IMR-90 (cell line): ENCODE results near the gene ILF3. TPM values are rescaled to one million over a fixed set of nuclear protein-coding genes. Genes with fewer than 3 reads are reported as not detected.

Source experiments
- ATAC-seq: fragments of 200-7000 bp; cut with Tn5 transposase; 2 replicates; pipeline ENCODE4 v1.9.1; 2020; ENCODE audit warnings: low read depth, mild to moderate bottlenecking, moderate library complexity
- BruUV-seq: library from RNA; stranded (reverse); fragments of 400-500 nt; replicated peaks from 2 replicates; lab custom pipeline; 2021; lab: Mats Ljungman, UMichigan
- CTCF ChIA-PET: fragments of 300-600 bp; formaldehyde crosslinking; extraction: SDS; loops from one replicate; lab custom pipeline; 2021; ENCODE audit warnings: antibody characterized with exemption; lab: Yijun Ruan, JAX
- POLR2A ChIA-PET: fragments of 300-600 bp; sonication (Branson Sonifier 250); formaldehyde crosslinking; loops from one replicate; lab custom pipeline; 2022; ENCODE audit warnings: antibody characterized with exemption; ENCODE audit not compliant: unreplicated experiment; lab: Charles Lee
- DNase-seq: peaks from one replicate; pipeline ENCODE4 v3.0.0; 2013
- H2AFZ ChIP-seq: replicated peaks from 2 replicates; pipeline ENCODE3; 2013; ENCODE audit warnings: low read length, mild to moderate bottlenecking; ENCODE audit not compliant: poor library complexity
- H2AK5ac ChIP-seq: 2 replicates; pipeline ENCODE4 v1.6.1; 2013; ENCODE audit warnings: low read depth, low read length, inconsistent platforms
- H2AK9ac ChIP-seq: replicated peaks from 2 replicates; pipeline ENCODE3; 2013; ENCODE audit warnings: mild to moderate bottlenecking, low read depth, low read length, moderate library complexity; ENCODE audit not compliant: poor library complexity
- H2BK120ac ChIP-seq: 2 replicates; pipeline ENCODE4 v1.6.1; 2013; ENCODE audit warnings: low read depth, low read length, inconsistent platforms
- H2BK15ac ChIP-seq: 3 replicates; pipeline ENCODE4 v1.6.1; 2013; ENCODE audit warnings: low read depth, low read length, inconsistent platforms
- H2BK20ac ChIP-seq: 2 replicates; pipeline ENCODE4 v1.6.1; 2013; ENCODE audit warnings: low read depth, mild to moderate bottlenecking, inconsistent platforms, low read length, moderate library complexity
- H2BK5ac ChIP-seq: 2 replicates; pipeline ENCODE4 v1.6.1; 2013; ENCODE audit warnings: mild to moderate bottlenecking, low read depth, low read length, inconsistent platforms; ENCODE audit not compliant: poor library complexity, severe bottlenecking
- H3K14ac ChIP-seq: replicated peaks from 2 replicates; pipeline ENCODE4 v1.6.1; 2013; ENCODE audit warnings: low read depth, low read length, inconsistent platforms
- H3K18ac ChIP-seq: 2 replicates; pipeline ENCODE4 v1.6.1; 2013; ENCODE audit warnings: low read depth, low read length, control low read depth
- H3K23ac ChIP-seq: 2 replicates; pipeline ENCODE4 v1.6.1; 2013; ENCODE audit warnings: low read depth, low read length, inconsistent platforms
- H3K27ac ChIP-seq: 2 replicates; pipeline ENCODE4 v1.5.1; 2013; ENCODE audit warnings: mild to moderate bottlenecking, control low read depth, low read length; ENCODE audit not compliant: insufficient read depth
- H3K27me3 ChIP-seq: 2 replicates; pipeline ENCODE4 v1.6.1; 2013; ENCODE audit warnings: low read length; ENCODE audit not compliant: control insufficient read depth, insufficient read depth
- H3K36me3 ChIP-seq: 2 replicates; pipeline ENCODE4 v1.6.1; 2013; ENCODE audit warnings: low read length, mixed read lengths; ENCODE audit not compliant: control insufficient read depth, insufficient read depth
- H3K4ac ChIP-seq: 2 replicates; pipeline ENCODE4 v1.6.1; 2013; ENCODE audit warnings: low read depth, low read length, inconsistent platforms
- H3K4me1 ChIP-seq: 2 replicates; pipeline ENCODE4 v1.6.1; 2013; ENCODE audit warnings: low read length, mixed read lengths; ENCODE audit not compliant: control insufficient read depth, insufficient read depth
- H3K4me2 ChIP-seq: 2 replicates; pipeline ENCODE4 v1.6.1; 2013; ENCODE audit warnings: low read depth, mild to moderate bottlenecking, control low read depth, low read length, moderate library complexity
- H3K4me3 ChIP-seq: 2 replicates; pipeline ENCODE4 v1.5.1; 2013; ENCODE audit warnings: low read depth, mild to moderate bottlenecking, control low read depth, low read length, moderate library complexity; ENCODE audit not compliant: insufficient read depth
- H3K56ac ChIP-seq: 2 replicates; pipeline ENCODE4 v1.6.1; 2013; ENCODE audit warnings: low read length, inconsistent platforms; ENCODE audit not compliant: insufficient read depth; ENCODE audit errors: extremely low read depth
- H3K79me1 ChIP-seq, 2 experiments: 2 replicates each; pipeline ENCODE4 v1.6.1; 2013; ENCODE audit warnings: low read length in 2 of 2, inconsistent platforms in 1 of 2, low read depth in 1 of 2
- H3K9ac ChIP-seq: 2 replicates; pipeline ENCODE4 v1.6.1; 2013; ENCODE audit warnings: low read depth, low read length, control low read depth
- H3K9me1 ChIP-seq: 2 replicates; pipeline ENCODE4 v1.6.1; 2013; ENCODE audit warnings: low read length, inconsistent platforms; ENCODE audit not compliant: insufficient read depth
- H3K9me3 ChIP-seq: 2 replicates; pipeline ENCODE4 v1.6.1; 2013; ENCODE audit warnings: low read length; ENCODE audit not compliant: control insufficient read depth, insufficient read depth
- H4K20me1 ChIP-seq: 2 replicates; pipeline ENCODE4 v1.6.1; 2013; ENCODE audit warnings: low read length, inconsistent platforms; ENCODE audit not compliant: insufficient read depth
- H4K5ac ChIP-seq: 2 replicates; pipeline ENCODE4 v1.6.1; 2013; ENCODE audit warnings: mild to moderate bottlenecking, low read depth, low read length, control low read depth
- H4K8ac ChIP-seq, 2 experiments: 2 replicates each; pipeline ENCODE4 v1.6.1; 2013; ENCODE audit warnings: low read depth in 2 of 2, low read length in 2 of 2, control low read depth in 1 of 2, inconsistent platforms in 1 of 2
- H4K91ac ChIP-seq: 2 replicates; pipeline ENCODE4 v1.6.1; 2013; ENCODE audit warnings: low read depth, low read length, inconsistent platforms; ENCODE audit not compliant: insufficient read depth
- CHD1 ChIP-seq: IDR thresholded peaks from 2 replicates; pipeline ENCODE4 v1.6.1; 2012; ENCODE audit warnings: low read depth, low read length, improper control_type of control experiment
- FOS ChIP-seq: fragments of 150-350 bp; IDR thresholded peaks from 2 replicates; pipeline ENCODE4 v1.6.1; 2016; ENCODE audit warnings: low read depth, low read length
- MAFK ChIP-seq: IDR thresholded peaks from 2 replicates; pipeline ENCODE4 v1.6.1; 2012; ENCODE audit warnings: low read depth, low read length, improper control_type of control experiment
- MAZ ChIP-seq: IDR thresholded peaks from 2 replicates; pipeline ENCODE4 v1.6.1; 2012; ENCODE audit warnings: low read depth, mild to moderate bottlenecking, low read length, improper control_type of control experiment, moderate library complexity, borderline replicate concordance
- NFE2L2 ChIP-seq: fragments of 150-350 bp; IDR thresholded peaks from 2 replicates; pipeline ENCODE4 v1.6.1; 2016; ENCODE audit warnings: low read depth, mild to moderate bottlenecking, low read length
- RAD21 ChIP-seq: IDR thresholded peaks from 2 replicates; pipeline ENCODE4 v1.6.1; 2012; ENCODE audit warnings: low read length, improper control_type of control experiment
- RFX5 ChIP-seq: IDR thresholded peaks from 2 replicates; pipeline ENCODE4 v1.8.0; 2012; ENCODE audit warnings: low read depth, mild to moderate bottlenecking, low read length, moderate library complexity
- WGBS, 2 experiments: methylation state at CpG; one replicate each; pipeline versions ENCODE4 v1.1.5 to v1.1.7; 2013; ENCODE audit warnings: missing lambda C conversion rate in 2 of 2; ENCODE audit not compliant: insufficient read length in 1 of 2; ENCODE audit errors: extremely low coverage in 2 of 2; 5-methylcytosine and 5-hydroxymethylcytosine counted together
- dilution Hi-C: fragments of 300-500 bp; cut with HindIII; formaldehyde crosslinking; loops from one replicate; pipeline ENCODE4 v1.14.3; 2018; ENCODE audit warnings: low sequenced_read_pairs; ENCODE audit not compliant: unreplicated experiment
- in situ Hi-C: fragments of 300-500 bp; cut with MboI; formaldehyde crosslinking; loops from 3 replicates; pipeline ENCODE4 v1.14.3; 2019; ENCODE audit warnings: low sequenced_read_pairs, inconsistent platforms, mixed read lengths
- intact Hi-C: fragments of 100-400 bp; cut with micrococcal nuclease; formaldehyde crosslinking; loops from 2 replicates; pipeline ENCODE4 v1.10.0; 2022
- polyA plus RNA-seq, 3 experiments: library from polyadenylated mRNA; depleted of rRNA; stranded (reverse); fragments of >200 nt; gene quantifications; 2 replicates each; pipeline ENCODE4 v1.2.3, GENCODE V29; 2012; ENCODE audit warnings: low replicate concordance in 1 of 3
- total RNA-seq: library from RNA; depleted of rRNA; stranded (reverse); fragments of >200 nt; gene quantifications from 2 replicates; pipeline ENCODE4 v1.2.3, GENCODE V29; 2012
- TF ChIP-seq, protein P1 (sequence below): conservative IDR thresholded peaks from 2 replicates; pipeline ENCODE4 v1.5.1; 2012; ENCODE audit warnings: mild to moderate bottlenecking, low read depth, low read length, improper control_type of control experiment
- TF ChIP-seq, protein P2 (sequence below): fragments of 150-350 bp; IDR thresholded peaks from 2 replicates; pipeline ENCODE4 v1.6.1; 2017; ENCODE audit warnings: mild to moderate bottlenecking, antibody characterized with exemption, low read length, low read depth

The ILF3 gene
- total and polyA plus RNA-seq, 2 of the 4 experiments (the other 2 are of a cell fraction), result 120 to 166 TPM

DNA sequence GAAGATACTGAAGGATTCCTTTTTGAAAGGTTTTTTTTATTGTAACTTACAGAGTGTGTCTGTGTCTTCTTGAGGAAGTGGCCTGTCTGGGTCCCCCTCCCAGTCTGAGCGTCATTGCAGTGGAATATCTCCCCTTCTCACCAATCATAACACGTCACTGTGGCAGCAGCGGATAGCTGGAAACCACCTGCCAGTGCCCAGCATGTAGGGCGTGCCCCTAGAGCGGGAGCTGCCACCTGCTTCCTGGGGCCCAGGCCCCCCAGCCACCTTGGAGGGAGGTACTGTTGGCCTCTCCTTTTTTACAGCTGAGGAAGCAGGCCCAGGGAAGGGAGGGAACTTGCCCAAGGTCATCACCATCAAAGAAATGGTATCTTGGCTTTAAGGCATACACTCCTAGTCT is 59.2 kb downstream of the ILF3 start:
- Histone ChIP-seq H3K36me3 (peaks cover 7% of the 10 kb centered on the region), H4K5ac (no peak overlapping the region), H3K4me1 (no peaks in the 10 kb centered on the region), H2AK5ac (no peak overlapping the region), H2BK15ac (no peak overlapping the region), H3K56ac (no peak overlapping the region), H3K23ac (no peak overlapping the region), H3K9me1 (no peaks in the 10 kb centered on the region), H2BK120ac (no peak overlapping the region), H3K18ac (no peak overlapping the region), H3K9ac (no peak overlapping the region), H4K8ac (no peak overlapping the region), H3K4me2 (no peak overlapping the region), H3K14ac (no peak overlapping the region), H3K4me3 (no peak overlapping the region), H2BK20ac (no peak overlapping the region), H2AFZ (no peak overlapping the region), H3K27ac (no peak overlapping the region), H2BK5ac (no peak overlapping the region), H4K91ac (no peak overlapping the region), H3K79me1 (no peaks in the 10 kb centered on the region), H4K20me1 (peaks cover 3% of the 10 kb centered on the region), H2AK9ac (no peak overlapping the region), H3K9me3 (no peaks in the 10 kb centered on the region), H3K4ac (no peak overlapping the region), H3K27me3 (no peaks in the 10 kb centered on the region)
- no TSS peak for BruUV-seq
- intact Hi-C loops, result loop anchor here (10.0 kb wide), 1 partner anchor 61 kb away; no protein-coding TSS in a partner anchor
- TF ChIP-seq RFX5 (no peak), FOS (no peak), MAZ (no peak), MAFK (no peak), NFE2L2 (no peak), CHD1 (no peak), RAD21 (no peak)
- TF ChIP-seq, protein P1, sequence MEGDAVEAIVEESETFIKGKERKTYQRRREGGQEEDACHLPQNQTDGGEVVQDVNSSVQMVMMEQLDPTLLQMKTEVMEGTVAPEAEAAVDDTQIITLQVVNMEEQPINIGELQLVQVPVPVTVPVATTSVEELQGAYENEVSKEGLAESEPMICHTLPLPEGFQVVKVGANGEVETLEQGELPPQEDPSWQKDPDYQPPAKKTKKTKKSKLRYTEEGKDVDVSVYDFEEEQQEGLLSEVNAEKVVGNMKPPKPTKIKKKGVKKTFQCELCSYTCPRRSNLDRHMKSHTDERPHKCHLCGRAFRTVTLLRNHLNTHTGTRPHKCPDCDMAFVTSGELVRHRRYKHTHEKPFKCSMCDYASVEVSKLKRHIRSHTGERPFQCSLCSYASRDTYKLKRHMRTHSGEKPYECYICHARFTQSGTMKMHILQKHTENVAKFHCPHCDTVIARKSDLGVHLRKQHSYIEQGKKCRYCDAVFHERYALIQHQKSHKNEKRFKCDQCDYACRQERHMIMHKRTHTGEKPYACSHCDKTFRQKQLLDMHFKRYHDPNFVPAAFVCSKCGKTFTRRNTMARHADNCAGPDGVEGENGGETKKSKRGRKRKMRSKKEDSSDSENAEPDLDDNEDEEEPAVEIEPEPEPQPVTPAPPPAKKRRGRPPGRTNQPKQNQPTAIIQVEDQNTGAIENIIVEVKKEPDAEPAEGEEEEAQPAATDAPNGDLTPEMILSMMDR, result no peak
- TF ChIP-seq, protein P2, sequence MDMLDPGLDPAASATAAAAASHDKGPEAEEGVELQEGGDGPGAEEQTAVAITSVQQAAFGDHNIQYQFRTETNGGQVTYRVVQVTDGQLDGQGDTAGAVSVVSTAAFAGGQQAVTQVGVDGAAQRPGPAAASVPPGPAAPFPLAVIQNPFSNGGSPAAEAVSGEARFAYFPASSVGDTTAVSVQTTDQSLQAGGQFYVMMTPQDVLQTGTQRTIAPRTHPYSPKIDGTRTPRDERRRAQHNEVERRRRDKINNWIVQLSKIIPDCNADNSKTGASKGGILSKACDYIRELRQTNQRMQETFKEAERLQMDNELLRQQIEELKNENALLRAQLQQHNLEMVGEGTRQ, result no peak
- dilution Hi-C loops, result no loop called here
- WGBS, 2 experiments, result no CpG with 5 or more reads among the region's 5 CpGs
- CTCF ChIA-PET, result no interaction called here
- no peak for ATAC-seq
- POLR2A ChIA-PET, result no interaction called here
- in situ Hi-C loops, result no loop called here
- no peak for DNase-seq
